K562 (cell line): ENCODE results near the gene MMS19. TPM values are rescaled to one million over a fixed set of nuclear protein-coding genes. Genes with fewer than 3 reads are reported as not detected.

Source experiments
- CHD2 ChIP-seq: IDR thresholded peaks from 2 replicates; pipeline ENCODE4 v1.6.1; 2011; ENCODE audit warnings: low read depth, low read length
- CTCFL ChIP-seq: IDR thresholded peaks from 2 replicates; pipeline ENCODE4 v1.6.1; 2011; ENCODE audit warnings: borderline replicate concordance, low read depth, mild to moderate bottlenecking, moderate library complexity, low read length; ENCODE audit not compliant: insufficient read depth, poor library complexity, severe bottlenecking
- HNRNPUL1 ChIP-seq: fragments of 200-400 bp; formaldehyde crosslinking; IDR thresholded peaks from 2 replicates; pipeline ENCODE4 v1.6.1; 2017; ENCODE audit warnings: low read length
- ZBTB33 ChIP-seq: sonication (generic); formaldehyde crosslinking; IDR thresholded peaks from 2 replicates; pipeline ENCODE4 v1.8.1; 2023; ENCODE audit warnings: mild to moderate bottlenecking, missing genetic modification reagents
- ZNF644 ChIP-seq: fragments of 200-800 bp; sonication (Bioruptor generic); IDR thresholded peaks from 2 replicates; pipeline ENCODE4 v1.6.1; 2016; ENCODE audit warnings: low read depth, missing genetic modification characterization, missing compliant biosample characterization
- polyA plus RNA-seq, 8 experiments: library from polyadenylated mRNA; depleted of rRNA in 4 of 8; stranded (reverse) in 5 of 8; unstranded in 3 of 8; fragments of >200 nt; fragmentation: Nextera tagmentation in 2 of 8; fragmentation: Illumina TruSeq in 1 of 8; extraction: Ambion mirVana in 2 of 8; extraction: Trizol in 1 of 8; gene quantifications; 2 replicates each; pipeline versions ENCODE4 v1.2.1 to v1.2.3, GENCODE V29; 2011 to 2014; ENCODE audit warnings: inconsistent platforms in 1 of 8, missing spikeins in 1 of 8
- total RNA-seq, 7 experiments: library from RNA; depleted of rRNA in 6 of 7; stranded (reverse); fragments of >200 nt in 6 of 7; fragmentation: Illumina TruSeq in 2 of 7; extraction: Trizol in 2 of 7; gene quantifications; 2 replicates each; pipeline versions ENCODE4 v1.2.1 to v1.2.3, GENCODE V29; 2011 to 2021; ENCODE audit warnings: low replicate concordance in 1 of 7
- TF ChIP-seq, protein P1 (sequence below): fragments of 250-450 bp; sonication (Bioruptor Pico); IDR thresholded peaks from 2 replicates; pipeline ENCODE4 v1.4.0; 2020; ENCODE audit warnings: mild to moderate bottlenecking, moderate library complexity

MMS19 gene
- total and polyA plus RNA-seq, 9 of the 15 experiments (the other 6 are each of a cell fraction or from before 2014, with no cell fraction given), result 40.1 to 110 (median 62.9) TPM

DNA sequence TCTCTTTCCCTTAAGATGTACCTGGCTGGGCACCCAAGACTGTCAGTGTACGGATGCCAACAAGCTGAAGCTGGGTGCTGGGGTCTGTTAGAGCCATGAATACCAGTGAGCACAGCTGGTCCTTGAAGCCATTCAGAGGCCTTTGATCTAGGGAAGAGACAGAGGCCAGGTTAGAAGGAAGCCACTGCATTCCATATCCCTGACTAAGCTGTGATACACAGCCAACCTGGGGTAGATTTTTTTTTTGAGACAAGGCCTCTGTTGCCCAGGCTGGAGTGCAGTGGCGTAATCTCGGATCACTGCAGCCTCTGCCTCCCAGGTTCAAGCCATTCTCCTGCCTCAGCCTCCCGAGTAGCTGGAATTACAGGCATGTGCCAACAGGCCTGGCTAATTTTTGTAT is 31.5 kb downstream of the MMS19 start (continued):
- TF ChIP-seq, protein P1, sequence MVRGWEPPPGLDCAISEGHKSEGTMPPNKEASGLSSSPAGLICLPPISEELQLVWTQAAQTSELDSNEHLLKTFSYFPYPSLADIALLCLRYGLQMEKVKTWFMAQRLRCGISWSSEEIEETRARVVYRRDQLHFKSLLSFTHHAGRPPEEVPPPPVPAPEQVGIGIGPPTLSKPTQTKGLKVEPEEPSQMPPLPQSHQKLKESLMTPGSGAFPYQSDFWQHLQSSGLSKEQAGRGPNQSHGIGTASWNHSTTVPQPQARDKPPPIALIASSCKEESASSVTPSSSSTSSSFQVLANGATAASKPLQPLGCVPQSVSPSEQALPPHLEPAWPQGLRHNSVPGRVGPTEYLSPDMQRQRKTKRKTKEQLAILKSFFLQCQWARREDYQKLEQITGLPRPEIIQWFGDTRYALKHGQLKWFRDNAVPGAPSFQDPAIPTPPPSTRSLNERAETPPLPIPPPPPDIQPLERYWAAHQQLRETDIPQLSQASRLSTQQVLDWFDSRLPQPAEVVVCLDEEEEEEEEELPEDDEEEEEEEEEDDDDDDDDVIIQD (CRISPR knock-in tag), result no peak
- TF ChIP-seq ZNF644 (tag) (no peak), HNRNPUL1 (no peak), CHD2 (no peak), ZBTB33 (CRISPR knock-in tag) (no peak), CTCFL (no peak)
- TF ChIP-seq, all 486 proteins: peak for 0
